C4-2B (cell line): ENCODE measurements around the gene FBN3.
"Not testable (repeated sequence)": the region's sequence is repeated elsewhere in the genome, so short reads cannot be mapped to it uniquely, and the experiment has no call there.

Source experiments
- CTCF ChIP-seq: fragments of 450-650 bp; conservative IDR thresholded peaks from 2 replicates; pipeline ENCODE4 v1.5.1; 2017; ENCODE audit warnings: mild to moderate bottlenecking
- ZFX ChIP-seq: fragments of 450-650 bp; IDR thresholded peaks from 2 replicates; pipeline ENCODE4 v1.6.1; 2017

- TF ChIP-seq CTCF, ZFX: not testable (repeated sequence)
Observed at GRCh38 chr19:8154014-8154413, 4.6 kb upstream of the FBN3 start.
